GM21381 (cell line): ENCODE results near the gene P2RY8.
"Not testable (repeated sequence)": the region's sequence is repeated elsewhere in the genome, so short reads cannot be mapped to it uniquely, and the experiment has no call there.

ENCODE experiments used
- ATAC-seq: cut with Tn5 transposase; IDR thresholded peaks from one replicate; pipeline ENCODE4 v1.9.1; 2021; ENCODE audit warnings: mild to moderate bottlenecking, moderate library complexity; ENCODE audit not compliant: unreplicated experiment

The P2RY8 gene

GRCh38 chrX:1466232-1466661, 70.7 kb downstream of the P2RY8 start:
- ATAC-seq = no peak

- ATAC-seq = no peak
These were observed 71.4 kb downstream of the P2RY8 start for GRCh38 chrX:1465286-1466231.

- no peak for ATAC-seq
These were observed 72.1 kb downstream of the P2RY8 start for GRCh38 chrX:1464971-1465285.

GRCh38 chrX:1464041-1464970, 72.7 kb downstream of the P2RY8 start:
- ATAC-seq = no peak

- no peak for ATAC-seq
These were observed 73.4 kb downstream of the P2RY8 start for GRCh38 chrX:1463581-1463980.

GRCh38 chrX:1462596-1463251, 74.3 kb downstream of the P2RY8 start:
- ATAC-seq = no peak

- ATAC-seq = no peak
These were observed 74.9 kb downstream of the P2RY8 start for GRCh38 chrX:1462110-1462509.

GRCh38 chrX:1455948-1456280, 81.1 kb downstream of the P2RY8 start:
- no peak for ATAC-seq

GRCh38 chrX:1453951-1454785, 82.8 kb downstream of the P2RY8 start:
- peak; percentile 37 for ATAC-seq

GRCh38 chrX:1453395-1453783, 83.6 kb downstream of the P2RY8 start:
- ATAC-seq = peak; percentile 9

GRCh38 chrX:1452516-1453394, 84.2 kb downstream of the P2RY8 start, which contains the start of gene ASMTL:
ASMTL (minus strand) TSS chrX:1452909; CDS start chrX:1452840, 69 bp downstream.
- ATAC-seq = peak; percentile 68

GRCh38 chrX:1451661-1452515, 85.1 kb downstream of the P2RY8 start:
- no peak for ATAC-seq

- no peak for ATAC-seq
These were observed 85.7 kb downstream of the P2RY8 start for GRCh38 chrX:1451251-1451660.

GRCh38 chrX:1450361-1451161, 86.4 kb downstream of the P2RY8 start:
- no peak for ATAC-seq

GRCh38 chrX:1449823-1450149, 87.2 kb downstream of the P2RY8 start:
- no peak for ATAC-seq

GRCh38 chrX:1449036-1449822, 87.8 kb downstream of the P2RY8 start:
- no peak for ATAC-seq

- ATAC-seq = not testable (repeated sequence)
These were observed 88.4 kb downstream of the P2RY8 start for GRCh38 chrX:1448573-1449001.
